Peyer's patch (tissue), 4 donors: ENCODE measurements around the gene IQCK. TPM values are rescaled to one million over a fixed set of nuclear protein-coding genes. Genes with fewer than 3 reads are reported as not detected.

ENCODE experiments used
- DNase-seq, 3 donors: peaks; one replicate each; pipeline ENCODE4 v3.0.0-alpha.2; 2017 to 2019
- H3K27ac ChIP-seq, 4 donors: fragments of 200-600 bp; sonication (generic); one replicate each; pipeline ENCODE4 v1.5.1; 2016 to 2019
- H3K27me3 ChIP-seq, 2 donors: fragments of 200-600 bp; sonication (generic); one replicate each; pipeline ENCODE4 v1.5.1; 2019
- H3K36me3 ChIP-seq, 3 donors: fragments of 200-600 bp; sonication (generic); one replicate each; pipeline ENCODE4 v1.5.1; 2016 to 2019
- H3K4me1 ChIP-seq, 4 donors: fragments of 200-600 bp; sonication (generic); one replicate each; pipeline ENCODE4 v1.5.1; 2016 to 2019
- H3K4me3 ChIP-seq, 4 donors: fragments of 200-600 bp; sonication (generic); 1 replicate in 3 of 4; 2 replicates in 1 of 4; pipeline ENCODE4 v1.5.1; 2016 to 2019; ENCODE audit warnings: mild to moderate bottlenecking in 1 of 4
- H3K9me3 ChIP-seq, 4 donors: fragments of 200-600 bp; sonication (generic); one replicate each; pipeline ENCODE4 v1.5.1; 2016 to 2019; ENCODE audit warnings: mild to moderate bottlenecking in 1 of 4
- POLR2A ChIP-seq, 2 donors: fragments of 450-650 bp; IDR thresholded peaks; one replicate each; pipeline ENCODE4 v1.5.1; 2017; ENCODE audit warnings: antibody characterized with exemption in 2 of 2, mild to moderate bottlenecking in 2 of 2, moderate library complexity in 2 of 2
- total RNA-seq, 4 donors: library from RNA; depleted of rRNA; stranded (reverse); fragments of >200 nt; gene quantifications; one replicate each; pipeline ENCODE4 v1.1.0, GENCODE V29; 2016
- TF ChIP-seq, protein P1 (sequence below), 6 experiments: fragments of 450-650 bp in 4 of 6; fragments of 200-600 bp in 2 of 6; sonication (generic) in 1 of 6; IDR thresholded peaks; one replicate each; pipeline ENCODE4 v1.5.1; 2017 to 2019; ENCODE audit warnings: antibody characterized with exemption in 6 of 6, mild to moderate bottlenecking in 3 of 6, moderate library complexity in 1 of 6

Gene IQCK
- total RNA-seq, 4 donors from 2014 or later: 8.2 to 42.9 (median 10.3) TPM

GRCh38 chr16:19831678-19832077 lies 113.6 kb downstream of the IQCK start:
- DNase-seq: no peak
- no peak overlapping the region for H3K27ac ChIP-seq
- no peaks in the 10 kb centered on the region for H3K9me3 ChIP-seq

DNA sequence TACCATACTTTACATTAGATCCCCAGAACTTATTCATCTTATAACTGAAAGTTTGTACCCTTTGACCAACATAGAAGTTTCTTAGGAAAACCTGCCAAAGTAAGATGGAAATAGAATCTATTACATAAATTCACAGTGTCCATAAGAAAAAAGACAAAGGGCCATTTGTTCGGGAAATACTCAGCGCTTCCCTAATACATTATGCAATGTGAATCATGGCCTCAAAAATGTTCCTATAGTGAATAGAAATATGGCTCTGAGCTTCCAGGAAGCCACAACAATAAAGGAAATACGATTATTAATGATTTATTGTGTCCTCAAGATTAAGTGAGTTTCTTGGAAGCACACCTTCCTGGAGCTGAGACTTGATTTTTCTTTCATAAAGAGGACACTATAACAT lies 115.1 kb downstream of the IQCK start:
- no peak overlapping the region for H3K4me3 ChIP-seq
- DNase-seq: no peak
- no peaks in the 10 kb centered on the region for H3K4me1 ChIP-seq
- no peaks in the 10 kb centered on the region for H3K36me3 ChIP-seq
- TF ChIP-seq, protein P1, sequence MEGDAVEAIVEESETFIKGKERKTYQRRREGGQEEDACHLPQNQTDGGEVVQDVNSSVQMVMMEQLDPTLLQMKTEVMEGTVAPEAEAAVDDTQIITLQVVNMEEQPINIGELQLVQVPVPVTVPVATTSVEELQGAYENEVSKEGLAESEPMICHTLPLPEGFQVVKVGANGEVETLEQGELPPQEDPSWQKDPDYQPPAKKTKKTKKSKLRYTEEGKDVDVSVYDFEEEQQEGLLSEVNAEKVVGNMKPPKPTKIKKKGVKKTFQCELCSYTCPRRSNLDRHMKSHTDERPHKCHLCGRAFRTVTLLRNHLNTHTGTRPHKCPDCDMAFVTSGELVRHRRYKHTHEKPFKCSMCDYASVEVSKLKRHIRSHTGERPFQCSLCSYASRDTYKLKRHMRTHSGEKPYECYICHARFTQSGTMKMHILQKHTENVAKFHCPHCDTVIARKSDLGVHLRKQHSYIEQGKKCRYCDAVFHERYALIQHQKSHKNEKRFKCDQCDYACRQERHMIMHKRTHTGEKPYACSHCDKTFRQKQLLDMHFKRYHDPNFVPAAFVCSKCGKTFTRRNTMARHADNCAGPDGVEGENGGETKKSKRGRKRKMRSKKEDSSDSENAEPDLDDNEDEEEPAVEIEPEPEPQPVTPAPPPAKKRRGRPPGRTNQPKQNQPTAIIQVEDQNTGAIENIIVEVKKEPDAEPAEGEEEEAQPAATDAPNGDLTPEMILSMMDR (IDR thresholded peaks at IDR 0.05): no peak
- no peak for TF ChIP-seq POLR2A (IDR thresholded peaks at IDR 0.05)
- no peaks in the 10 kb centered on the region for H3K27me3 ChIP-seq
- no peaks in the 10 kb centered on the region for H3K9me3 ChIP-seq
- H3K27ac ChIP-seq: no peak overlapping the region

More at GRCh38 chr16:19831678-19832077, 113.6 kb downstream of the IQCK start:
- H3K4me1 ChIP-seq: no peaks in the 10 kb centered on the region
- no peak overlapping the region for H3K4me3 ChIP-seq
- no peak for TF ChIP-seq POLR2A (IDR thresholded peaks at IDR 0.05)
- TF ChIP-seq, protein P1 (IDR thresholded peaks at IDR 0.05): no peak
- H3K36me3 ChIP-seq: no peaks in the 10 kb centered on the region
- no peaks in the 10 kb centered on the region for H3K27me3 ChIP-seq

GRCh38 chr16:19833581-19833980 lies 115.5 kb downstream of the IQCK start:
- no peak overlapping the region for H3K27ac ChIP-seq
- H3K9me3 ChIP-seq: no peaks in the 10 kb centered on the region
- DNase-seq: no peak
- TF ChIP-seq, protein P1 (IDR thresholded peaks at IDR 0.05): no peak
- no peak for TF ChIP-seq POLR2A (IDR thresholded peaks at IDR 0.05)
- H3K4me3 ChIP-seq: no peak overlapping the region
- no peaks in the 10 kb centered on the region for H3K27me3 ChIP-seq
- no peaks in the 10 kb centered on the region for H3K36me3 ChIP-seq
- H3K4me1 ChIP-seq: no peaks in the 10 kb centered on the region

DNA sequence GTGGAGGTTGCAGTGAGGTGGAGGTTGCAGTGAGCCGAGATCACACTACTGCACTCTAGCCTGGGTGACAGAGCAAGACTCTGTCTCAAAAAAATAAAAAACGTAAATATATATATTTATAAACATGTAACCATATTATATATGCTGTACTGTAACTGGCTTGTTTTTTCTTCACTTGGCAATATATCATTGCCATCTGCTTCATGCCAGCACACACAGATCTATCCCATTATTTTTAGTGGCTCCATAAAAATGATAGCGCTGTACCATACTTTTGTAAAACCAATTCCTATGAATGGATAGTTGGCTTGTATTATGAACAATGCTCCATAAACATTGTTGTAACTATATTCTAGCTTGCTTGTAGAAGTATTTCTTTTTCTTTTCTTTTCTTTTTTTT lies 117.1 kb downstream of the IQCK start:
- H3K27ac ChIP-seq: no peak overlapping the region
- H3K27me3 ChIP-seq: no peaks in the 10 kb centered on the region
- TF ChIP-seq, protein P1 (IDR thresholded peaks at IDR 0.05): no peak
- TF ChIP-seq POLR2A (IDR thresholded peaks at IDR 0.05): no peak
- H3K4me1 ChIP-seq: no peaks in the 10 kb centered on the region
- DNase-seq: no peak
- H3K36me3 ChIP-seq: no peaks in the 10 kb centered on the region
- H3K9me3 ChIP-seq: no peaks in the 10 kb centered on the region
- H3K4me3 ChIP-seq: no peak overlapping the region

DNA sequence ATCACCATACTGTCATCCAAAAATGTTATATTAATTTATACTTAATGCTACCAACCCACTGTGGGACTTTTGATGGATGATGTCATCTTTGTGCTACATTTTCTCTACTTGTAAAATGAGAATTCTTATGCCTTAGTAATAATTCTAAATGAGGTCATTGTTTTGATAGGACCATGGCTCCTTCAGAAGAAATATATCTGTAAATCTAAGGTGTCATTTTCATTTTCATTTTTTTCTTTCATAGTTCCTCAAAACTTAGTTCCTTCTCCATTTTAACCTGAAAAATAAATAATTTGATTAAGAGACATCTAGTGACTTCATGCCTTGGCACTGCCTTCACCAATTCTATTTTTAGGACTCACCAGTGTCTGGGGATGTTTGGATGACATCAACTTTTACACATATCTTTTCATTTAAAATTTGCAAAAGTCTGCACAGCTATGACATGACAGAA lies 117.9 kb downstream of the IQCK start:
- Histone ChIP-seq H3K36me3 (no peaks in the 10 kb centered on the region), H3K4me3 (no peak overlapping the region), H3K27ac (no peak overlapping the region), H3K27me3 (no peaks in the 10 kb centered on the region), H3K9me3 (no peaks in the 10 kb centered on the region), H3K4me1 (no peaks in the 10 kb centered on the region)
- no peak for TF ChIP-seq POLR2A (IDR thresholded peaks at IDR 0.05)
- TF ChIP-seq, protein P1 (IDR thresholded peaks at IDR 0.05): no peak
- DNase-seq: no peak
